ENCODE measurements around the gene PSME1. TPM values are rescaled to one million over a fixed set of nuclear protein-coding genes. Genes with fewer than 3 reads are reported as not detected.

PSME1 gene
- total and polyA plus RNA-seq, 2 of the 13 experiments (the other 11 are each of a cell fraction or from before 2014, with no cell fraction given), result 159 to 608 TPM

GRCh38 chr14:24160850-24161804 lies 25.1 kb downstream of the PSME1 start, which contains the start of gene IRF9 (continued):
- TF ChIP-seq ZNF276 (CRISPR knock-in tag; IDR thresholded peaks at IDR 0.05; ENCODE audit: low read depth) (peak; percentile 95), MED13 (CRISPR knock-in tag; IDR thresholded peaks at IDR 0.05) (peak; percentile 74; the same call in 1 of the 2 replicates), ZNF703 (CRISPR knock-in tag; IDR thresholded peaks at IDR 0.05; ENCODE audit: borderline replicate concordance) (no peak), MAX (IDR thresholded peaks at IDR 0.05) (peak; percentile 99), ZNF644 (CRISPR knock-in tag; IDR thresholded peaks at IDR 0.05; ENCODE audit: low read depth) (peak; percentile 41; the same call in 1 of the 2 replicates), ZNF773 (CRISPR knock-in tag; IDR thresholded peaks at IDR 0.05; ENCODE audit: borderline replicate concordance) (no peak), RAD51 (IDR thresholded peaks at IDR 0.05; ENCODE audit: borderline replicate concordance) (peak; percentile 97), ZNF549 (CRISPR knock-in tag; IDR thresholded peaks at IDR 0.05) (no peak), SNAPC5 (CRISPR knock-in tag; IDR thresholded peaks at IDR 0.05; ENCODE audit: borderline replicate concordance) (peak; percentile 54; the same call in 1 of the 2 replicates), SIX4 (CRISPR knock-in tag; IDR thresholded peaks at IDR 0.05) (peak; percentile 93), SRSF1 (optimal IDR thresholded peaks at IDR 0.05; ENCODE audit: low read depth, low read length) (peak; percentile 87), MXD4 (CRISPR knock-in tag; IDR thresholded peaks at IDR 0.05) (peak; percentile 99), XBP1 (CRISPR knock-in tag; IDR thresholded peaks at IDR 0.05) (0 out of 2 replicates have a peak, but pooled peaks have one; percentile 64), AKAP8 (CRISPR knock-in tag; IDR thresholded peaks at IDR 0.05) (peak; percentile 97), FOSL1 (CRISPR knock-in tag; IDR thresholded peaks at IDR 0.05; ENCODE audit: borderline replicate concordance) (no peak; the same call in 1 of the 2 replicates), ZNF564 (CRISPR knock-in tag; IDR thresholded peaks at IDR 0.05) (peak; percentile 93; the same call in 1 of the 2 replicates), ZNF205 (CRISPR knock-in tag; IDR thresholded peaks at IDR 0.05) (peak; percentile 95), ZNF431 (CRISPR knock-in tag; IDR thresholded peaks at IDR 0.05; ENCODE audit: borderline replicate concordance, low read depth) (peak; percentile 92; the same call in 1 of the 2 replicates), BORCS8-MEF2B (CRISPR knock-in tag; IDR thresholded peaks at IDR 0.05) (peak; percentile 94), SMAD1 (CRISPR knock-in tag; IDR thresholded peaks at IDR 0.05; ENCODE audit: borderline replicate concordance, low read depth) (peak; percentile 99; the same call in 1 of the 2 replicates), ZNF136 (CRISPR knock-in tag; IDR thresholded peaks at IDR 0.05; ENCODE audit: low read depth) (peak; percentile 99), ZNF207 (IDR thresholded peaks at IDR 0.05; ENCODE audit: borderline replicate concordance) (peak; percentile 78; the same call in 1 of the 2 replicates), ZNF891 (CRISPR knock-in tag; IDR thresholded peaks at IDR 0.05) (peak; percentile 99), ZNF576 (CRISPR knock-in tag; IDR thresholded peaks at IDR 0.05) (no peak), ZNF878 (CRISPR knock-in tag; IDR thresholded peaks at IDR 0.05) (peak; percentile 98), NCOR1 (IDR thresholded peaks at IDR 0.05; ENCODE audit: borderline replicate concordance, low read length) (no peak; the same call in 1 of the 2 replicates), CREB1 (IDR thresholded peaks at IDR 0.05) (peak; percentile 74), CREB1 (CRISPR knock-in tag; IDR thresholded peaks at IDR 0.05) (no peak), TARDBP (CRISPR knock-in tag; IDR thresholded peaks at IDR 0.05) (peak; percentile 99), ZNF232 (CRISPR knock-in tag; IDR thresholded peaks at IDR 0.05; ENCODE audit: borderline replicate concordance) (peak; percentile 97)

Measured in HepG2 (cell line).